Activated CD8-positive, alpha-beta memory T cell treated with anti-CD3 and anti-CD28 coated beads for 48 hours (primary cell): ENCODE measurements around the gene KCNA2.

Experiments
- DNase-seq, 3 experiments: peaks; one replicate each; pipeline ENCODE4 v3.0.0-alpha.2; 2020; ENCODE audit warnings: low read depth in 2 of 3, low spot score in 2 of 3

Gene KCNA2

GRCh38 chr1:110570307-110570706, 35.9 kb downstream of the KCNA2 start:
- DNase-seq, result no peak

- no peak for DNase-seq
Observed at GRCh38 chr1:110566836-110567235, 39.3 kb downstream of the KCNA2 start.

- DNase-seq, result no peak
Observed at GRCh38 chr1:110565565-110565964, 40.6 kb downstream of the KCNA2 start.

- no peak for DNase-seq
Observed at GRCh38 chr1:110563089-110563488, 43.1 kb downstream of the KCNA2 start.

GRCh38 chr1:110561596-110561995, 44.6 kb downstream of the KCNA2 start:
- DNase-seq, result no peak

- no peak for DNase-seq
Observed at GRCh38 chr1:110559157-110559556, 47.0 kb downstream of the KCNA2 start.

- DNase-seq, result no peak
Observed at GRCh38 chr1:110557481-110557880, 48.7 kb downstream of the KCNA2 start.

- no peak for DNase-seq
Observed at GRCh38 chr1:110556471-110556807, 49.7 kb downstream of the KCNA2 start.

- no peak for DNase-seq
Observed at GRCh38 chr1:110555807-110556470, 50.2 kb downstream of the KCNA2 start.

GRCh38 chr1:110554871-110555801, 51.0 kb downstream of the KCNA2 start:
- DNase-seq, result peak; percentile 13 to 29 (median 23)

- DNase-seq, result no peak
Observed at GRCh38 chr1:110551278-110551809, 54.8 kb downstream of the KCNA2 start.

GRCh38 chr1:110549831-110550230, 56.3 kb downstream of the KCNA2 start:
- no peak for DNase-seq

GRCh38 chr1:110548381-110548780, 57.8 kb downstream of the KCNA2 start:
- DNase-seq, result no peak

- no peak for DNase-seq
Observed at GRCh38 chr1:110547017-110547416, 59.1 kb downstream of the KCNA2 start.

- DNase-seq, result no peak
Observed at GRCh38 chr1:110545492-110545891, 60.7 kb downstream of the KCNA2 start.

GRCh38 chr1:110544753-110545152, 61.4 kb downstream of the KCNA2 start:
- DNase-seq, result no peak
